Endothelial cell of umbilical vein (primary cell): Measurements from ENCODE around the gene COL19A1. TPM values are rescaled to one million over a fixed set of nuclear protein-coding genes. Genes with fewer than 3 reads are reported as not detected.

Source experiments
- BruUV-seq: library from RNA; stranded (reverse); fragments of 400-500 nt; replicated peaks from 2 replicates; lab custom pipeline; 2021; lab: Mats Ljungman, UMichigan
- CTCF ChIA-PET: fragments of 300-600, 350-600 bp; sonication (Branson Sonifier 250); formaldehyde crosslinking; loops from one replicate; lab custom pipeline; 2021; ENCODE audit warnings: antibody characterized with exemption, inconsistent platforms; lab: Charles Lee
- POLR2A ChIA-PET: fragments of 300-600, 350-600 bp; sonication (Branson Sonifier 250); formaldehyde crosslinking; loops from one replicate; lab custom pipeline; 2021; ENCODE audit warnings: antibody characterized with exemption, inconsistent platforms; lab: Charles Lee
- DNase-seq: peaks from one replicate; pipeline ENCODE4 v3.0.0-alpha.2; 2011; ENCODE audit warnings: low read depth, low spot score
- FAIRE-seq: peaks from 2 replicates; lab custom pipeline; 2011; peaks lifted over from hg19 to GRCh38; lab: Jason Lieb, UNC
- H2AFZ ChIP-seq: 2 replicates; pipeline ENCODE4 v1.6.0; 2012; ENCODE audit warnings: low read depth, low read length, control low read depth, inconsistent platforms
- H3K27ac ChIP-seq: 2 replicates; pipeline ENCODE4 v1.5.1; 2011; ENCODE audit warnings: low read depth, mild to moderate bottlenecking, control low read depth, low read length, moderate library complexity; ENCODE audit not compliant: insufficient read depth
- H3K27me3 ChIP-seq, 2 experiments: 2 replicates each; pipeline versions ENCODE4 v1.6.0 to v1.6.1; 2011; ENCODE audit warnings: low read length in 2 of 2, mixed read lengths in 1 of 2; ENCODE audit not compliant: control insufficient read depth in 2 of 2, insufficient read depth in 2 of 2
- H3K36me3 ChIP-seq, 2 experiments: 2 replicates in 1 of 2; 3 replicates in 1 of 2; pipeline ENCODE4 v1.5.1; 2011; ENCODE audit warnings: low read length in 2 of 2, mild to moderate bottlenecking in 1 of 2, moderate library complexity in 1 of 2; ENCODE audit not compliant: control insufficient read depth in 2 of 2, insufficient read depth in 2 of 2; ENCODE audit errors: extremely low read depth in 1 of 2
- H3K4me1 ChIP-seq: 3 replicates; pipeline ENCODE4 v1.5.1; 2011; ENCODE audit warnings: mild to moderate bottlenecking, low read length; ENCODE audit not compliant: control insufficient read depth, insufficient read depth; ENCODE audit errors: extremely low read depth
- H3K4me2 ChIP-seq: 2 replicates; pipeline ENCODE4 v1.6.1; 2011; ENCODE audit warnings: low read length, control low read depth, mixed read lengths; ENCODE audit not compliant: insufficient read depth
- H3K4me3 ChIP-seq, 3 experiments: fragments of 200-600 bp in 1 of 3; sonication (generic), shearing (Covaris generic) in 1 of 3; replicated peaks in 1 of 3; 2 replicates each; pipeline ENCODE4 v1.5.1; 2011 to 2016; ENCODE audit warnings: control low read depth in 3 of 3, low read length in 3 of 3, mild to moderate bottlenecking in 2 of 3, inconsistent platforms in 1 of 3, low read depth in 1 of 3, moderate library complexity in 1 of 3; ENCODE audit not compliant: insufficient read depth in 1 of 3
- H3K79me2 ChIP-seq: 2 replicates; pipeline ENCODE4 v1.6.0; 2012; ENCODE audit warnings: low read length, inconsistent platforms; ENCODE audit not compliant: control insufficient read depth, insufficient read depth
- H3K9ac ChIP-seq: replicated peaks from 2 replicates; pipeline ENCODE3; 2011; ENCODE audit warnings: low read length, control low read depth; ENCODE audit not compliant: insufficient read depth; ENCODE audit errors: extremely low read depth
- H3K9me1 ChIP-seq: replicated peaks from 3 replicates; pipeline ENCODE4 v1.6.0; 2011; ENCODE audit warnings: mild to moderate bottlenecking, low read length; ENCODE audit not compliant: control insufficient read depth, insufficient read depth; ENCODE audit errors: extremely low read depth
- H3K9me3 ChIP-seq: replicated peaks from 2 replicates; pipeline ENCODE4 v1.5.1; 2012; ENCODE audit warnings: low read length, inconsistent platforms; ENCODE audit not compliant: control insufficient read depth, insufficient read depth
- H4K20me1 ChIP-seq: replicated peaks from 2 replicates; pipeline ENCODE3; 2011; ENCODE audit warnings: mild to moderate bottlenecking, low read length; ENCODE audit not compliant: control insufficient read depth, insufficient read depth; ENCODE audit errors: extremely low read depth
- EZH2 ChIP-seq: IDR thresholded peaks from 2 replicates; pipeline ENCODE4 v1.6.1; 2012; ENCODE audit warnings: borderline replicate concordance, low read depth, mild to moderate bottlenecking, moderate library complexity, low read length, inconsistent platforms; ENCODE audit not compliant: severe bottlenecking
- GATA2 ChIP-seq: IDR thresholded peaks from 2 replicates; pipeline ENCODE4 v1.7.0; 2011; ENCODE audit warnings: low read depth, mild to moderate bottlenecking, moderate library complexity, mixed read lengths, low read length; ENCODE audit not compliant: insufficient read length, insufficient read depth
- JUN ChIP-seq: IDR thresholded peaks from 2 replicates; pipeline ENCODE4 v1.6.1; 2011; ENCODE audit warnings: borderline replicate concordance, low read depth; ENCODE audit not compliant: insufficient read length, insufficient read depth
- MYC ChIP-seq: IDR thresholded peaks from one replicate; pipeline ENCODE4 v1.6.1; 2011; ENCODE audit warnings: mild to moderate bottlenecking, low read depth, low read length
- POLR2A ChIP-seq: IDR thresholded peaks from 2 replicates; pipeline ENCODE4 v1.6.1; 2012; ENCODE audit warnings: low read depth, mild to moderate bottlenecking, control low read depth, low read length
- POLR2AphosphoS5 ChIP-seq: IDR thresholded peaks from 2 replicates; pipeline ENCODE4 v1.6.1; 2012; ENCODE audit warnings: low read depth, mild to moderate bottlenecking, control low read depth, low read length, moderate library complexity; ENCODE audit not compliant: insufficient read depth
- dilution Hi-C: fragments of 300-500 bp; cut with MboI; formaldehyde crosslinking; loops from one replicate; pipeline ENCODE4 v1.15.0; 2019; ENCODE audit warnings: low sequenced_read_pairs; ENCODE audit not compliant: extremely low pct_ligation_motif_present
- intact Hi-C: fragments of 100-400 bp; cut with micrococcal nuclease; formaldehyde crosslinking; loops from one replicate; pipeline ENCODE4 v1.10.0; 2022
- polyA plus RNA-seq, 4 experiments: library from polyadenylated mRNA; depleted of rRNA in 3 of 4; stranded (reverse) in 3 of 4; unstranded in 1 of 4; fragments of >200 nt; gene quantifications; 2 replicates each; pipeline versions ENCODE4 v1.2.1 to v1.2.3, GENCODE V29; 2011 to 2012; ENCODE audit warnings: missing spikeins in 1 of 4
- total RNA-seq: library from RNA; stranded (reverse); gene quantifications from 2 replicates; pipeline ENCODE4 v1.2.3, GENCODE V29; 2021
- TF ChIP-seq, protein P1 (sequence below), 2 donors: IDR thresholded peaks; 1 replicate in 1 of 2; 2 replicates in 1 of 2; pipeline ENCODE4 v1.5.1; 2011; ENCODE audit warnings: low read length in 2 of 2, mild to moderate bottlenecking in 2 of 2, moderate library complexity in 2 of 2, control low read depth in 1 of 2, inconsistent platforms in 1 of 2, low read depth in 1 of 2; ENCODE audit not compliant: insufficient read depth in 1 of 2; ENCODE audit errors: extremely low read depth in 1 of 2
- TF ChIP-seq, protein P2 (sequence below): IDR thresholded peaks from 2 replicates; pipeline ENCODE4 v1.6.1; 2011; ENCODE audit not compliant: insufficient read depth, insufficient read length

COL19A1 gene
- total and polyA plus RNA-seq, 2 donors (not counting 3 experiments of a cell fraction or from before 2014, with no cell fraction given), result not detected

DNA sequence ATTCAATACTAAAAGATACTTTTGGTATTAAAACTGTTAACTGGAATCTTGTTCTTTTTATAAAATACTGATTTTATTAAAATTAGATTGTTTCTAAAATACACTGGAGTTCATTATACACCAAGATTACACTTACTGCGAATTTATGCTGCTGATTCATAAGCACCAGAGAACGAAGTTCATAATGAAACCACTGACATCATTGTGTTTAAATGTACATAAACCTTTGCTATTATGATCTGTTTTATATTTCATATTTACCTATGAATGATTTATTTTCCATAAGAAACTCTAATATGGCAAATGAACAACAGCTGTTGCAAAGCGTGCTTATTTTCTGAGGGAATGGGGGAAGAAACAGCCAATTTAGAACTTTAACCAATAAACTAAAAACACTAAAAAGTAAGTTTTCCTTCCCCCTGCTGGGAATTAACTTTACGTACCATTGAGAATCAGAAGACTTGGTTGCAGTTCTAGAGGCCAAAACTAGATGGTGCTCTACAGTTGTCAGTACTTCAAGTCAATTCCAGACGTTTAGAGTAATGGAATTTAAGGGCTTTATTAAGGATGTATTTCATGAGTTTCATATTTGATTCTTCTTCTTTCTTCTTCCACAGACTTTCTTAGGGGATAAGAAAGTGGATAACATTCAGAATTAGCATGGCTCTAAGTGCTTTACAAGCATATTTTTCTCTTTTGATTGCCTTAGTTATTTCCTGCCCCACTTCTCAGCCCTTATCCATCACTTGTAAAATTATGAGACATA, 30.8 kb upstream of the COL19A1 start:
- POLR2A ChIA-PET, result no interaction called here

DNA sequence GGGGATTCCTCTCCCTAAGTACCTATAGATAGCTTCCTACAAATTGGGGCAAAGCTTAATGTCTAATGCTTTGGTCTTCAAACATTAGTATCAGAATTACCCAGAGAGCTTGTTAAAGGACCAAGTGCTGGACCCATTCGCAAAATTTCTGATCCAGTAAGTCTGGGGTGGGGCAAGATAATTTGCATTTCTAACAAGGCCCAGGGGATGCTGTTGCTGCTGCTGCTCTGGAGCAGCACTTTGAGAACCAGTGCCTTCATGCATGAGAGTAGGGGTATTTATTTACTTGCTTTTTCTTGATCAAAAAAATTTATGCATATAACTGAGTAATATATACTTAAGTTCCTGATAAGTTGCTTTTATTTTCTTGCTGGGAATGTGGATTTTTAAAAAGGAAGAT, 24.5 kb upstream of the COL19A1 start:
- POLR2A ChIA-PET, result no interaction called here
- Histone ChIP-seq H3K36me3 (no peaks in the 10 kb centered on the region), H3K9ac (no peak overlapping the region), H4K20me1 (no peaks in the 10 kb centered on the region), H3K9me3 (no peaks in the 10 kb centered on the region), H2AFZ (no peak overlapping the region), H3K4me1 (no peaks in the 10 kb centered on the region), H3K9me1 (no peaks in the 10 kb centered on the region), H3K4me2 (no peak overlapping the region), H3K27me3 (no peaks in the 10 kb centered on the region), H3K79me2 (no peaks in the 10 kb centered on the region), H3K27ac (no peak overlapping the region), H3K4me3 (no peak overlapping the region)
- no peak for FAIRE-seq
- CTCF ChIA-PET, result no interaction called here
- TF ChIP-seq POLR2AphosphoS5, result no peak
- TF ChIP-seq, protein P1, sequence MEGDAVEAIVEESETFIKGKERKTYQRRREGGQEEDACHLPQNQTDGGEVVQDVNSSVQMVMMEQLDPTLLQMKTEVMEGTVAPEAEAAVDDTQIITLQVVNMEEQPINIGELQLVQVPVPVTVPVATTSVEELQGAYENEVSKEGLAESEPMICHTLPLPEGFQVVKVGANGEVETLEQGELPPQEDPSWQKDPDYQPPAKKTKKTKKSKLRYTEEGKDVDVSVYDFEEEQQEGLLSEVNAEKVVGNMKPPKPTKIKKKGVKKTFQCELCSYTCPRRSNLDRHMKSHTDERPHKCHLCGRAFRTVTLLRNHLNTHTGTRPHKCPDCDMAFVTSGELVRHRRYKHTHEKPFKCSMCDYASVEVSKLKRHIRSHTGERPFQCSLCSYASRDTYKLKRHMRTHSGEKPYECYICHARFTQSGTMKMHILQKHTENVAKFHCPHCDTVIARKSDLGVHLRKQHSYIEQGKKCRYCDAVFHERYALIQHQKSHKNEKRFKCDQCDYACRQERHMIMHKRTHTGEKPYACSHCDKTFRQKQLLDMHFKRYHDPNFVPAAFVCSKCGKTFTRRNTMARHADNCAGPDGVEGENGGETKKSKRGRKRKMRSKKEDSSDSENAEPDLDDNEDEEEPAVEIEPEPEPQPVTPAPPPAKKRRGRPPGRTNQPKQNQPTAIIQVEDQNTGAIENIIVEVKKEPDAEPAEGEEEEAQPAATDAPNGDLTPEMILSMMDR (IDR thresholded peaks at IDR 0.05; ENCODE audit: extremely low read depth in 1 of 2, insufficient read depth in 1 of 2, low read depth in 1 of 2, low read length in 2 of 2), result no peak
- no peak for TF ChIP-seq JUN
- no peak for TF ChIP-seq POLR2A
- TF ChIP-seq GATA2, result no peak
- TF ChIP-seq MYC, result no peak
- TF ChIP-seq EZH2, result no peak
- TF ChIP-seq, protein P2, sequence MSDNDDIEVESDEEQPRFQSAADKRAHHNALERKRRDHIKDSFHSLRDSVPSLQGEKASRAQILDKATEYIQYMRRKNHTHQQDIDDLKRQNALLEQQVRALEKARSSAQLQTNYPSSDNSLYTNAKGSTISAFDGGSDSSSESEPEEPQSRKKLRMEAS, result no peak
- dilution Hi-C loops, result no loop called here
- DNase-seq, result no peak
- no TSS peak for BruUV-seq
- intact Hi-C loops, result no loop called here

More for the DNA sequence above, 30.8 kb upstream of the COL19A1 start:
- DNase-seq (peak; percentile 59), FAIRE-seq (peak; percentile 69)
- Histone ChIP-seq H3K9ac (no peak overlapping the region), H3K4me2 (no peak overlapping the region), H3K36me3 (no peaks in the 10 kb centered on the region), H3K9me1 (no peaks in the 10 kb centered on the region), H3K79me2 (no peaks in the 10 kb centered on the region), H3K4me3 (no peak overlapping the region), H3K27me3 (peaks cover 0 to 3% of the 10 kb centered on the region in 2 experiments), H3K27ac (no peak overlapping the region), H3K9me3 (no peaks in the 10 kb centered on the region), H4K20me1 (no peaks in the 10 kb centered on the region), H3K4me1 (no peaks in the 10 kb centered on the region), H2AFZ (no peak overlapping the region)
- TF ChIP-seq, protein P1 (IDR thresholded peaks at IDR 0.05; ENCODE audit: extremely low read depth in 1 of 2, insufficient read depth in 1 of 2, low read depth in 1 of 2, low read length in 2 of 2), result peak; percentile 46 to 70
- TF ChIP-seq JUN, result no peak
- dilution Hi-C loops, result no loop called here
- CTCF ChIA-PET, result interaction anchor here (0.5 to 1.6 kb wide), 5 partner anchors 30 to 515 kb away, joined by 3 to 9 read pairs (median 5); no protein-coding TSS in a partner anchor
- intact Hi-C loops, result loop anchor here (2.0 to 5.0 kb wide), 2 partner anchors 273 to 332 kb away; no protein-coding TSS in a partner anchor
- no TSS peak for BruUV-seq
